ENCODE results near the gene CDK11B. TPM values are rescaled to one million over a fixed set of nuclear protein-coding genes. Genes with fewer than 3 reads are reported as not detected.

CDK11B gene
- total RNA-seq, 1 experiment from 2014 or later: 30.1 TPM

- no peaks in the 10 kb centered on the region for H3K27me3 ChIP-seq (ENCODE audit: insufficient read depth, low read length)
- Mint-ChIP-seq H3K27me3 (ENCODE audit: low read depth) (peaks cover 34% of the 10 kb centered on the region), H3K4me1 (no peaks in the 10 kb centered on the region), H3K36me3 (ENCODE audit: insufficient read depth in 1 of 3, low read depth in 3 of 3) (no peaks in the 10 kb centered on the region), H3K4me3 (no peak overlapping the region), H3K9me3 (no peaks in the 10 kb centered on the region), H3K27ac (no peak overlapping the region)
- no peak overlapping the region for H4K91ac ChIP-seq (ENCODE audit: insufficient read length, low read depth, low read length)
- no peak overlapping the region for H2BK20ac ChIP-seq (ENCODE audit: low read depth, low read length, poor library complexity, severe bottlenecking)
- H3K4me1 ChIP-seq (ENCODE audit: insufficient read depth, low read length): no peaks in the 10 kb centered on the region
- H3K4me2 ChIP-seq (ENCODE audit: insufficient read depth, insufficient read length, low read length): no peak overlapping the region
- H3K14ac ChIP-seq (ENCODE audit: insufficient read depth, low read length): no peak overlapping the region
- no peak overlapping the region for H4K8ac ChIP-seq (replicated peaks; ENCODE audit: insufficient read length, low read depth, low read length)
- H2AFZ ChIP-seq (ENCODE audit: low read length): no peak overlapping the region
- no peaks in the 10 kb centered on the region for H3K79me2 ChIP-seq (ENCODE audit: insufficient read depth, low read length)
- WGBS (ENCODE audit: extremely low coverage, insufficient read length, low lambda C conversion rate): no CpG with 5 or more reads among the region's 13 CpGs
- no peak overlapping the region for H2BK120ac ChIP-seq (ENCODE audit: low read depth, low read length, poor library complexity, severe bottlenecking)
- H2BK15ac ChIP-seq (ENCODE audit: low read depth, low read length): no peak overlapping the region
- no peak overlapping the region for H2AK5ac ChIP-seq (ENCODE audit: insufficient read length, low read length)
- H3K9ac ChIP-seq (ENCODE audit: extremely low read depth, insufficient read length, low read length): no peak overlapping the region
- H3K23me2 ChIP-seq (ENCODE audit: insufficient read length, low read depth, low read length, poor library complexity, severe bottlenecking): no peaks in the 10 kb centered on the region
- H3K23ac ChIP-seq (ENCODE audit: insufficient read length, low read depth, low read length): no peak overlapping the region
- H3K18ac ChIP-seq (ENCODE audit: insufficient read length, low read depth, low read length): no peak overlapping the region
- no peak overlapping the region for H3T11ph ChIP-seq (ENCODE audit: low read length)
- DNase-seq: no peak
- no peak overlapping the region for H3K27ac ChIP-seq (ENCODE audit: insufficient read length, low read depth, low read length)
- no peak overlapping the region for H3K4ac ChIP-seq (ENCODE audit: low read depth, low read length)
- no peaks in the 10 kb centered on the region for H3K9me3 ChIP-seq (ENCODE audit: control insufficient read depth, low read depth, low read length)
- H3K56ac ChIP-seq (ENCODE audit: insufficient read length, low read depth, low read length): no peak overlapping the region
- H2BK12ac ChIP-seq (ENCODE audit: insufficient read length, low read depth, low read length): no peak overlapping the region
- no peaks in the 10 kb centered on the region for H4K20me1 ChIP-seq (ENCODE audit: control insufficient read depth, insufficient read depth, insufficient read length)
- TF ChIP-seq, protein P1, sequence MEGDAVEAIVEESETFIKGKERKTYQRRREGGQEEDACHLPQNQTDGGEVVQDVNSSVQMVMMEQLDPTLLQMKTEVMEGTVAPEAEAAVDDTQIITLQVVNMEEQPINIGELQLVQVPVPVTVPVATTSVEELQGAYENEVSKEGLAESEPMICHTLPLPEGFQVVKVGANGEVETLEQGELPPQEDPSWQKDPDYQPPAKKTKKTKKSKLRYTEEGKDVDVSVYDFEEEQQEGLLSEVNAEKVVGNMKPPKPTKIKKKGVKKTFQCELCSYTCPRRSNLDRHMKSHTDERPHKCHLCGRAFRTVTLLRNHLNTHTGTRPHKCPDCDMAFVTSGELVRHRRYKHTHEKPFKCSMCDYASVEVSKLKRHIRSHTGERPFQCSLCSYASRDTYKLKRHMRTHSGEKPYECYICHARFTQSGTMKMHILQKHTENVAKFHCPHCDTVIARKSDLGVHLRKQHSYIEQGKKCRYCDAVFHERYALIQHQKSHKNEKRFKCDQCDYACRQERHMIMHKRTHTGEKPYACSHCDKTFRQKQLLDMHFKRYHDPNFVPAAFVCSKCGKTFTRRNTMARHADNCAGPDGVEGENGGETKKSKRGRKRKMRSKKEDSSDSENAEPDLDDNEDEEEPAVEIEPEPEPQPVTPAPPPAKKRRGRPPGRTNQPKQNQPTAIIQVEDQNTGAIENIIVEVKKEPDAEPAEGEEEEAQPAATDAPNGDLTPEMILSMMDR (conservative IDR thresholded peaks at IDR 0.05): no peak
- no peak overlapping the region for H2BK5ac ChIP-seq (ENCODE audit: insufficient read length, low read length)
- no peaks in the 10 kb centered on the region for H3K79me1 ChIP-seq (ENCODE audit: insufficient read depth, low read depth, low read length, poor library complexity, severe bottlenecking)
- H4K5ac ChIP-seq (ENCODE audit: insufficient read length, low read depth, low read length): no peak overlapping the region
These were observed 52.6 kb downstream of the CDK11B start for GRCh38 chr1:1606232-1606631.

All from H9 (cell line).